Measurements from ENCODE around the gene PCK2.

PCK2 gene

DNA sequence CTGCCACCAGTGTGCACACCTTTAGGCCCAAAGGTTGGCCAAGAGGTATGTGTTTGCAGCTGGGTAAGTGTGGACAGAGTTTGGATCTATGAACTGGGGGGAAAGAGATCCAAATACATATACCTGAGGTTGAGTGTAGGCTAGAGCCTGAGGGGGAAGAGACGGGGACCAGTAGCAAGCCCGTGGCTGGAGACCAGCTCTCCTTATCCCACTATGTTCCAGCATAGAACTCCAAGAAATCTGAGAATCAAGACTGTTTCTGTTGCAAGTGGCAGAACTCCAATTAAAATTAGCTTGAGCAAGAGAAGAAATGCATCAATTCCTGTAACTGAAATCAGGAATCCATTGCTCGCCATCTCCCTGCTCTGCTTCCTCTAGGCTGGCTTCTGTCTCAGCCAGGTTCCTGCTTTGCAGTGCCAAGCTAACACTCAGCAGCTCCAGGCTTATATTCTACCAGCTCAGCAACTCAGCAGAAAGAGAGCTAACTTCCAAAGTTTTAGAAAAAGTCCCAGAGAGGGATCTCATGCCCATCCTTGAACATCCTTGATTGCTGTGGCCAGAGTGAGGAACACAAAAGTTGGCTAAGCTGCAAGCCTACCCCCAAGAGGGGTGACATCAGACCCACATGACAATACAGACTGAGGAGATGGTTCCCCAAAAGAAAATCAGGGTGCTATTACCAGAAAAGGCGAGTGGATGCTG lies 1.5 kb upstream of the PCK2 start:
- Histone ChIP-seq H3K79me2 (ENCODE audit: low read length) (peaks cover 5% of the 10 kb centered on the region; the same call in 1 of the 2 replicates), H3K9ac (ENCODE audit: low read length) (no peak overlapping the region), H3K4me2 (ENCODE audit: low read depth, low read length) (no peak overlapping the region), H3K36me3 (replicated peaks; ENCODE audit: insufficient read depth, low read length) (no peaks in the 10 kb centered on the region), H3K27ac (ENCODE audit: low read length) (no peak overlapping the region), H3K9me3 (replicated peaks; ENCODE audit: insufficient read depth, low read length) (no peaks in the 10 kb centered on the region), H3K9me2 (replicated peaks; ENCODE audit: insufficient read depth, low read length) (no peaks in the 10 kb centered on the region), H3K4me1 (ENCODE audit: low read length) (no peaks in the 10 kb centered on the region), H3K27me3 (replicated peaks; ENCODE audit: insufficient read depth, low read length) (no peaks in the 10 kb centered on the region), H3F3A (ENCODE audit: insufficient read depth, low read length) (no peaks in the 10 kb centered on the region), H4K20me1 (ENCODE audit: insufficient read depth, low read length) (no peaks in the 10 kb centered on the region), H2AFZ (ENCODE audit: low read length) (no peak overlapping the region), H3K4me3 (ENCODE audit: low read length) (no peak overlapping the region)
- TF ChIP-seq CTCF (IDR thresholded peaks at IDR 0.05; ENCODE audit: low read length): no peak
- no peak for TF ChIP-seq EZH2phosphoT487 (IDR thresholded peaks at IDR 0.05; ENCODE audit: low read length)
- TF ChIP-seq EZH2 (optimal IDR thresholded peaks at IDR 0.05; ENCODE audit: low read depth, low read length): no peak
- DNase-seq: no peak

- no peaks in the 10 kb centered on the region for H3K9me2 ChIP-seq (replicated peaks; ENCODE audit: insufficient read depth, low read length)
- H3K9me3 ChIP-seq (replicated peaks; ENCODE audit: insufficient read depth, low read length): no peaks in the 10 kb centered on the region
- H3K36me3 ChIP-seq (replicated peaks; ENCODE audit: insufficient read depth, low read length): no peaks in the 10 kb centered on the region
- no peaks in the 10 kb centered on the region for H3F3A ChIP-seq (ENCODE audit: insufficient read depth, low read length)
- DNase-seq: no peak
- no peak overlapping the region for H3K9ac ChIP-seq (ENCODE audit: low read length)
- H3K4me3 ChIP-seq (ENCODE audit: low read length): 0 out of 2 replicates have a peak overlapping the region, but pooled peaks have one; percentile 62
- H3K79me2 ChIP-seq (ENCODE audit: low read length): peaks cover 5% of the 10 kb centered on the region; the same call in 1 of the 2 replicates
- no peaks in the 10 kb centered on the region for H3K4me1 ChIP-seq (ENCODE audit: low read length)
- H4K20me1 ChIP-seq (ENCODE audit: insufficient read depth, low read length): no peaks in the 10 kb centered on the region
- no peak overlapping the region for H2AFZ ChIP-seq (ENCODE audit: low read length)
- TF ChIP-seq CTCF (IDR thresholded peaks at IDR 0.05; ENCODE audit: low read length) (no peak), EZH2 (optimal IDR thresholded peaks at IDR 0.05; ENCODE audit: low read depth, low read length) (no peak), EZH2phosphoT487 (IDR thresholded peaks at IDR 0.05; ENCODE audit: low read length) (no peak)
- H3K4me2 ChIP-seq (ENCODE audit: low read depth, low read length): peak overlapping the region; percentile 76; the same call in 1 of the 2 replicates
- H3K27me3 ChIP-seq (replicated peaks; ENCODE audit: insufficient read depth, low read length): no peaks in the 10 kb centered on the region
- H3K27ac ChIP-seq (ENCODE audit: low read length): no peak overlapping the region
Measured at GRCh38 chr14:24093207-24093900, 757 bp upstream of the PCK2 start.

GRCh38 chr14:24094841-24095270 lies 745 bp downstream of the PCK2 start:
- Histone ChIP-seq H3F3A (ENCODE audit: insufficient read depth, low read length) (no peaks in the 10 kb centered on the region), H3K27me3 (replicated peaks; ENCODE audit: insufficient read depth, low read length) (no peaks in the 10 kb centered on the region), H3K27ac (ENCODE audit: low read length) (peak overlapping the region; percentile 36; the same call in 1 of the 2 replicates), H2AFZ (ENCODE audit: low read length) (peak overlapping the region; percentile 89), H3K9me3 (replicated peaks; ENCODE audit: insufficient read depth, low read length) (no peaks in the 10 kb centered on the region), H3K9ac (ENCODE audit: low read length) (peak overlapping the region; percentile 66), H4K20me1 (ENCODE audit: insufficient read depth, low read length) (no peaks in the 10 kb centered on the region), H3K79me2 (ENCODE audit: low read length) (peaks cover 5% of the 10 kb centered on the region; the same call in 1 of the 2 replicates), H3K4me2 (ENCODE audit: low read depth, low read length) (peak overlapping the region; percentile 76; the same call in 1 of the 2 replicates), H3K4me1 (ENCODE audit: low read length) (no peaks in the 10 kb centered on the region), H3K36me3 (replicated peaks; ENCODE audit: insufficient read depth, low read length) (no peaks in the 10 kb centered on the region), H3K4me3 (ENCODE audit: low read length) (peak overlapping the region; percentile 62), H3K9me2 (replicated peaks; ENCODE audit: insufficient read depth, low read length) (no peaks in the 10 kb centered on the region)
- DNase-seq: no peak
- TF ChIP-seq EZH2 (optimal IDR thresholded peaks at IDR 0.05; ENCODE audit: low read depth, low read length): no peak
- TF ChIP-seq CTCF (IDR thresholded peaks at IDR 0.05; ENCODE audit: low read length): no peak
- TF ChIP-seq EZH2phosphoT487 (IDR thresholded peaks at IDR 0.05; ENCODE audit: low read length): no peak
